ENCODE measurements around the gene IRX1. TPM values are rescaled to one million over a fixed set of nuclear protein-coding genes. Genes with fewer than 3 reads are reported as not detected.

Gene IRX1
- total RNA-seq, 1 donor from 2014 or later = 0.16 TPM

GRCh38 chr5:3619579-3619978 lies 23.9 kb downstream of the IRX1 start:
- no peaks in the 10 kb centered on the region for H3K4me1 ChIP-seq
- H3K36me3 ChIP-seq = no peaks in the 10 kb centered on the region
- DNase-seq = no peak
- no peak for TF ChIP-seq CTCF (IDR thresholded peaks at IDR 0.05; ENCODE audit: borderline replicate concordance)
- H3K27me3 ChIP-seq (ENCODE audit: low read depth) = peaks cover 69% of the 10 kb centered on the region
- H3K9me3 ChIP-seq (replicated peaks) = no peaks in the 10 kb centered on the region
- H3K4me3 ChIP-seq = no peak overlapping the region
- intact Hi-C loops (cut with micrococcal nuclease) = no loop called here
- no peak overlapping the region for H3K27ac ChIP-seq (replicated peaks)

- Histone ChIP-seq H3K36me3 (no peaks in the 10 kb centered on the region), H3K4me1 (no peaks in the 10 kb centered on the region), H3K4me3 (no peak overlapping the region), H3K27ac (replicated peaks) (no peak overlapping the region), H3K9me3 (replicated peaks) (no peaks in the 10 kb centered on the region), H3K27me3 (ENCODE audit: low read depth) (peaks cover 43% of the 10 kb centered on the region)
- no peak for DNase-seq
- intact Hi-C loops (cut with micrococcal nuclease) = no loop called here
- no peak for TF ChIP-seq CTCF (IDR thresholded peaks at IDR 0.05; ENCODE audit: borderline replicate concordance)
Observed at GRCh38 chr5:3622961-3623360, 27.3 kb downstream of the IRX1 start.

- Histone ChIP-seq H3K4me3 (no peak overlapping the region), H3K9me3 (replicated peaks) (no peaks in the 10 kb centered on the region), H3K27me3 (ENCODE audit: low read depth) (peaks cover 34% of the 10 kb centered on the region), H3K27ac (replicated peaks) (no peak overlapping the region), H3K4me1 (no peaks in the 10 kb centered on the region), H3K36me3 (no peaks in the 10 kb centered on the region)
- no peak for DNase-seq
- no peak for TF ChIP-seq CTCF (IDR thresholded peaks at IDR 0.05; ENCODE audit: borderline replicate concordance)
- intact Hi-C loops (cut with micrococcal nuclease) = no loop called here
Observed at GRCh38 chr5:3625626-3626025, 30.0 kb downstream of the IRX1 start.

- H3K27ac ChIP-seq (replicated peaks) = no peak overlapping the region
- no peaks in the 10 kb centered on the region for H3K4me1 ChIP-seq
- H3K4me3 ChIP-seq = no peak overlapping the region
- H3K36me3 ChIP-seq = no peaks in the 10 kb centered on the region
- peaks cover 43% of the 10 kb centered on the region for H3K27me3 ChIP-seq (ENCODE audit: low read depth)
- H3K9me3 ChIP-seq (replicated peaks) = peaks cover 8% of the 10 kb centered on the region
- no peak for DNase-seq
- intact Hi-C loops (cut with micrococcal nuclease) = no loop called here
- TF ChIP-seq CTCF (IDR thresholded peaks at IDR 0.05; ENCODE audit: borderline replicate concordance) = no peak
Observed at GRCh38 chr5:3634061-3634460, 38.4 kb downstream of the IRX1 start.

GRCh38 chr5:3639175-3639574 lies 43.5 kb downstream of the IRX1 start:
- no peaks in the 10 kb centered on the region for H3K36me3 ChIP-seq
- no peak for TF ChIP-seq CTCF (IDR thresholded peaks at IDR 0.05; ENCODE audit: borderline replicate concordance)

GRCh38 chr5:3642231-3642630 lies 46.6 kb downstream of the IRX1 start:
- Histone ChIP-seq H3K27ac (replicated peaks) (no peak overlapping the region), H3K9me3 (replicated peaks) (no peaks in the 10 kb centered on the region), H3K4me1 (no peaks in the 10 kb centered on the region), H3K27me3 (ENCODE audit: low read depth) (peaks cover 21% of the 10 kb centered on the region), H3K36me3 (no peaks in the 10 kb centered on the region), H3K4me3 (no peak overlapping the region)
- no peak for DNase-seq
- TF ChIP-seq CTCF (IDR thresholded peaks at IDR 0.05; ENCODE audit: borderline replicate concordance) = no peak
- intact Hi-C loops (cut with micrococcal nuclease) = no loop called here

More at GRCh38 chr5:3639175-3639574, 43.5 kb downstream of the IRX1 start:
- peaks cover 22% of the 10 kb centered on the region for H3K27me3 ChIP-seq (ENCODE audit: low read depth)
- intact Hi-C loops (cut with micrococcal nuclease) = no loop called here
- H3K27ac ChIP-seq (replicated peaks) = no peak overlapping the region
- H3K9me3 ChIP-seq (replicated peaks) = peaks cover 8% of the 10 kb centered on the region
- no peaks in the 10 kb centered on the region for H3K4me1 ChIP-seq
- no peak overlapping the region for H3K4me3 ChIP-seq
- no peak for DNase-seq

Measured in left ventricle myocardium inferior (tissue), 1 donor.